Uterus (tissue), 4 donors: ENCODE data around the gene SAMD7. TPM values are rescaled to one million over a fixed set of nuclear protein-coding genes. Genes with fewer than 3 reads are reported as not detected.

ENCODE experiments used
- DNase-seq, 2 donors: peaks; one replicate each; pipeline ENCODE4 v3.0.0-alpha.2; 2019 to 2020
- H3K27ac ChIP-seq, 2 donors: fragments of 200-600 bp; sonication (generic); 1 replicate in 1 of 2; 2 replicates in 1 of 2; pipeline ENCODE4 v1.5.1; 2016 to 2018
- H3K27me3 ChIP-seq, 2 donors: fragments of 200-600 bp; sonication (generic); one replicate each; pipeline ENCODE4 v1.5.1; 2018 to 2019; ENCODE audit warnings: control low read depth in 1 of 2
- H3K36me3 ChIP-seq, 2 donors: fragments of 200-600 bp; sonication (generic); one replicate each; pipeline ENCODE4 v1.5.1; 2019; ENCODE audit warnings: control low read depth in 1 of 2
- H3K4me1 ChIP-seq, 2 donors: fragments of 200-600 bp; sonication (generic); one replicate each; pipeline ENCODE4 v1.5.1; 2018 to 2019; ENCODE audit warnings: control low read depth in 1 of 2
- H3K4me3 ChIP-seq, 2 donors: fragments of 200-600 bp; sonication (generic); 1 replicate in 1 of 2; 2 replicates in 1 of 2; pipeline ENCODE4 v1.5.1; 2018 to 2019; ENCODE audit warnings: mild to moderate bottlenecking in 1 of 2
- H3K9me3 ChIP-seq, 2 donors: fragments of 200-600 bp; sonication (generic); one replicate each; pipeline ENCODE4 v1.5.1; 2019; ENCODE audit warnings: control low read depth in 1 of 2
- CTCF ChIP-seq, 4 experiments: fragments of 200-600 bp in 2 of 4; fragments of 450-650 bp in 2 of 4; sonication (generic) in 2 of 4; IDR thresholded peaks; one replicate each; pipeline ENCODE4 v1.5.1; 2016 to 2019; ENCODE audit warnings: antibody characterized with exemption in 4 of 4, mild to moderate bottlenecking in 2 of 4, moderate library complexity in 1 of 4
- POLR2A ChIP-seq, 2 donors: fragments of 450-650 bp; IDR thresholded peaks; one replicate each; pipeline ENCODE4 v1.6.1; 2016; ENCODE audit warnings: antibody characterized with exemption in 2 of 2, mild to moderate bottlenecking in 1 of 2, moderate library complexity in 1 of 2
- intact Hi-C: fragments of 100-400 bp; cut with DNase I; formaldehyde crosslinking; loops from one replicate; pipeline ENCODE4 v1.15.1; 2023; ENCODE audit warnings: low total_unique reads
- total RNA-seq, 4 donors: library from RNA; depleted of rRNA in 3 of 4; stranded (reverse); fragments of >200 nt in 3 of 4; gene quantifications; one replicate each; pipeline versions ENCODE4 v1.1.0 to v1.2.4, GENCODE V29; 2014 to 2023
- donor health status: DM: yes; HTN: yes; CAD: no.

Gene SAMD7
- total RNA-seq, 4 donors from 2014 or later: not detected

- intact Hi-C loops: no loop called here
- H3K36me3 ChIP-seq: no peaks in the 10 kb centered on the region
- H3K4me3 ChIP-seq: no peak overlapping the region
- H3K9me3 ChIP-seq: no peaks in the 10 kb centered on the region
- no peak overlapping the region for H3K27ac ChIP-seq
- no peak for DNase-seq
- no peaks in the 10 kb centered on the region for H3K27me3 ChIP-seq
- TF ChIP-seq CTCF (IDR thresholded peaks at IDR 0.05) (no peak), POLR2A (IDR thresholded peaks at IDR 0.05) (no peak)
- H3K4me1 ChIP-seq: no peaks in the 10 kb centered on the region
These were observed 12.5 kb downstream of the SAMD7 start for GRCh38 chr3:169923831-169924230.

- no peaks in the 10 kb centered on the region for H3K9me3 ChIP-seq
- no peaks in the 10 kb centered on the region for H3K27me3 ChIP-seq
- H3K36me3 ChIP-seq: no peaks in the 10 kb centered on the region
- no peak overlapping the region for H3K27ac ChIP-seq
- H3K4me3 ChIP-seq: no peak overlapping the region
- TF ChIP-seq POLR2A (IDR thresholded peaks at IDR 0.05) (no peak), CTCF (IDR thresholded peaks at IDR 0.05) (no peak)
- H3K4me1 ChIP-seq: no peaks in the 10 kb centered on the region
- no peak for DNase-seq
- intact Hi-C loops: no loop called here
These were observed 18.6 kb downstream of the SAMD7 start for GRCh38 chr3:169929830-169930519.

- DNase-seq: no peak
- TF ChIP-seq POLR2A (IDR thresholded peaks at IDR 0.05): no peak
- TF ChIP-seq CTCF (IDR thresholded peaks at IDR 0.05): no peak
- Histone ChIP-seq H3K4me3 (no peak overlapping the region), H3K27me3 (no peaks in the 10 kb centered on the region), H3K36me3 (no peaks in the 10 kb centered on the region), H3K9me3 (no peaks in the 10 kb centered on the region), H3K27ac (no peak overlapping the region), H3K4me1 (no peaks in the 10 kb centered on the region)
- intact Hi-C loops: no loop called here
These were observed 19.5 kb downstream of the SAMD7 start for GRCh38 chr3:169930843-169931242.

- no peak for DNase-seq
- no peaks in the 10 kb centered on the region for H3K4me1 ChIP-seq
- H3K27me3 ChIP-seq: no peaks in the 10 kb centered on the region
- TF ChIP-seq POLR2A (IDR thresholded peaks at IDR 0.05) (no peak), CTCF (IDR thresholded peaks at IDR 0.05) (no peak)
- intact Hi-C loops: no loop called here
- H3K27ac ChIP-seq: no peak overlapping the region
- H3K36me3 ChIP-seq: no peaks in the 10 kb centered on the region
- H3K9me3 ChIP-seq: no peaks in the 10 kb centered on the region
- no peak overlapping the region for H3K4me3 ChIP-seq
These were observed 20.6 kb downstream of the SAMD7 start for GRCh38 chr3:169931747-169932520.

GRCh38 chr3:169939320-169939719 lies 27.9 kb downstream of the SAMD7 start:
- Histone ChIP-seq H3K27ac (no peak overlapping the region), H3K9me3 (no peaks in the 10 kb centered on the region), H3K4me1 (no peaks in the 10 kb centered on the region), H3K36me3 (no peaks in the 10 kb centered on the region), H3K4me3 (no peak overlapping the region), H3K27me3 (no peaks in the 10 kb centered on the region)
- TF ChIP-seq POLR2A (IDR thresholded peaks at IDR 0.05) (no peak), CTCF (IDR thresholded peaks at IDR 0.05) (no peak)
- DNase-seq: no peak
- intact Hi-C loops: no loop called here
